Epithelial cell of prostate (primary cell): Measurements from ENCODE around the gene ETF1.

Experiments used
- DNase-seq: peaks from one replicate; pipeline ENCODE4 v3.0.0-alpha.2; 2011; ENCODE audit warnings: low read depth, low spot score
- H3K27ac ChIP-seq: fragments of 450-650 bp; 2 replicates; pipeline ENCODE4 v1.5.1; 2017; ENCODE audit warnings: mild to moderate bottlenecking

Gene ETF1

DNA sequence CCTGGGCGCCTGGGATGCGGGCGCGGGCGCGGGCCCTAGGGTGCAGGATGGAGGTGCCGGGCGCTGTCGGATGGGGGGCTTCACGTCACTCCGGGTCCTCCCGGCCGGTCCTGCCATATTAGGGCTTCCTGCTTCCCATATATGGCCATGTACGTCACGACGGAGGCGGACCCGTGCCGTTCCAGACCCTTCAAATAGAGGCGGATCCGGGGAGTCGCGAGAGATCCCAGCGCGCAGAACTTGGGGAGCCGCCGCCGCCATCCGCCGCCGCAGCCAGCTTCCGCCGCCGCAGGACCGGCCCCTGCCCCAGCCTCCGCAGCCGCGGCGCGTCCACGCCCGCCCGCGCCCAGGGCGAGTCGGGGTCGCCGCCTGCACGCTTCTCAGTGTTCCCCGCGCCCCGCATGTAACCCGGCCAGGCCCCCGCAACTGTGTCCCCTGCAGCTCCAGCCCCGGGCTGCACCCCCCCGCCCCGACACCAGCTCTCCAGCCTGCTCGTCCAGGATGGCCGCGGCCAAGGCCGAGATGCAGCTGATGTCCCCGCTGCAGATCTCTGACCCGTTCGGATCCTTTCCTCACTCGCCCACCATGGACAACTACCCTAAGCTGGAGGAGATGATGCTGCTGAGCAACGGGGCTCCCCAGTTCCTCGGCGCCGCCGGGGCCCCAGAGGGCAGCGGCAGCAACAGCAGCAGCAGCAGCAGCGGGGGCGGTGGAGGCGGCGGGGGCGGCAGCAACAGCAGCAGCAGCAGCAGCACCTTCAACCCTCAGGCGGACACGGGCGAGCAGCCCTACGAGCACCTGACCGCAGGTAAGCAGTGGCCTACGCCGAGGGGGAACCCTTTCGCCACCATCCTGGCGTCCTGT is 77.5 kb downstream of the ETF1 start, which contains the start of gene EGR1:
Gene EGR1, plus strand, starts transcription at position 219 of the 864 bp plus-strand sequence. Its CDS starts 283 bp downstream, at position 502.
- DNase-seq = no peak
- H3K27ac ChIP-seq = peak within 1 kb of the TSS; percentile 96

DNA sequence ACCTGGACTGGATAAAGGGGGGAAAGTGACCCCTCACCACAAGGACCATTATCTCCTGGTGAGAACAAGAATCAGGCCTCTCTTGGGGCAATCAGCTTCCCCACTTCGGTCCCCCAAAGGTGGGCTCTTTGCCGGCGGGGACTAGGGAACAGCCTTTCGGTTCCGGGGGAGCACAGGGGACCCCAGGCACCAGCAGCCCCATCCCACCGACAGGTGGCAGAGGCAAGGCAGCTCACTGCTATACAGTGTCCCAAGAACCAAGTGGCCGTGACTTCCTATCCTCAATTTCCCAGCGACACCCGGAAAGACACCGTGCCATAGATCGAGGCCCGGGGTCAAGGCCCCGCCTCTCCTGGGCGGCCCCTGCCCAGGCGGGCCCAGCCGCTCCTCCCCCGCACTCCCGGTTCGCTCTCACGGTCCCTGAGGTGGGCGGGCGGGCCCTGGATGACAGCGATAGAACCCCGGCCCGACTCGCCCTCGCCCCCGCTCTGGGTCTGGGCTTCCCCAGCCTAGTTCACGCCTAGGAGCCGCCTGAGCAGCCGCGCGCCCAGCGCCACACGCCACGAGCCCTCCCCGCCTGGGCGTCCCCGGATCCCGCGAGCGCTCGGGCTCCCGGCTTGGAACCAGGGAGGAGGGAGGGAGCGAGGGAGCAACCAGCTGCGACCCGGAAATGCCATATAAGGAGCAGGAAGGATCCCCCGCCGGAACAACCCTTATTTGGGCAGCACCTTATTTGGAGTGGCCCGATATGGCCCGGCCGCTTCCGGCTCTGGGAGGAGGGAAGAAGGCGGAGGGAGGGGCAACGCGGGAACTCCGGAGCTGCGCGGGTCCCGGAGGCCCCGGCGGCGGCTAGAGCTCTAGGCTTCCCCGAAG is 78.4 kb downstream of the ETF1 start:
- peak; percentile 95 for DNase-seq
- peak overlapping the region; percentile 96 for H3K27ac ChIP-seq

DNA sequence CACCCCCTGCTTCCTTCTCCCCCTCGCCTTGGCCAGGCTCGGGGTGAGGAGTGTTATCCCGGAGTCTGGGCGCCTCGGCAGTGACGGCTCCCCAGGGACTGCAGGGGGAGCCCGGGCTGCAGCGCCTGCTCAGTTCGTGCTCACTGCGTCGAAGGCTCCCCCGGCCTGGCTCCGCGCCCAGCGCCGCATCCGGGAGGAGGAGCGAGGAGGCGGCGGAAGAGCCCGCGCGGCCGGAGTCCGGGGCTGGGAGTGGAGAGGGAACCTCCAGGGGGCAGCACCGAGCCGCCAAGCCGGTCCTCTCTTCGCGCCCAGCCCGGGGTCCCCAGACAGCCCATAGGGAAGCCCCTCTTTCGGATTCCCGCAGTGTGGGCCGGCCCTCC is 79.0 kb downstream of the ETF1 start:
- peak overlapping the region; percentile 96 for H3K27ac ChIP-seq
- no peak for DNase-seq

DNA sequence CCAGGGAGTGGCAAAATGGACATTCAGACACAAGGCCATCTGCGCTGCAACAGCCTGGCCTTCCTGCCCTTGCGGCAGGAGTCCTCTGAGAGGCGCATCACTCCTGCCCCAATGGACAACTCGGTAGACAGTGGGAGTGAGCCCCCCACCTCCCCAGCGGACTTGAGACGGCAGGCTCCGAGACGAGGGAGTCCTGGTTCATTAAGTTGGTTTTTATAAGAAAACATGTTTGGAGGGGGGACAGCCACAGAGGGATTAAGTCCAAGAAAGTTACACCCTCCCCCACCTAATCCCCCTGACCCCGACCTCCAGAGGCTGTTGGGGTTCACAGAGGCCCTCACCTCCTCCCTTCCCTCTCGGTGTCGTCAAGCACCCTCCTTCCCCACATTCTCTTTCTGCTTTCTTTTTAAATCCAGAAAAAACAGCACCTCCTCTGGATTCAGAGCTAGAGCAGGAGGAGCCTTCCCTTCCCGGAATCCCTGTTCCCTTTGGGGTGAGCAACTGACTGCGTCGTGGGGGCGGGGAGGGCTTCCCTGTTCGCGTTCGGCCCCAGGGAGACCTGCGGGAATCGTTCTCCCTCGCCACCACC is 79.5 kb downstream of the ETF1 start:
- no peak for DNase-seq
- H3K27ac ChIP-seq = peak overlapping the region; percentile 96

DNA sequence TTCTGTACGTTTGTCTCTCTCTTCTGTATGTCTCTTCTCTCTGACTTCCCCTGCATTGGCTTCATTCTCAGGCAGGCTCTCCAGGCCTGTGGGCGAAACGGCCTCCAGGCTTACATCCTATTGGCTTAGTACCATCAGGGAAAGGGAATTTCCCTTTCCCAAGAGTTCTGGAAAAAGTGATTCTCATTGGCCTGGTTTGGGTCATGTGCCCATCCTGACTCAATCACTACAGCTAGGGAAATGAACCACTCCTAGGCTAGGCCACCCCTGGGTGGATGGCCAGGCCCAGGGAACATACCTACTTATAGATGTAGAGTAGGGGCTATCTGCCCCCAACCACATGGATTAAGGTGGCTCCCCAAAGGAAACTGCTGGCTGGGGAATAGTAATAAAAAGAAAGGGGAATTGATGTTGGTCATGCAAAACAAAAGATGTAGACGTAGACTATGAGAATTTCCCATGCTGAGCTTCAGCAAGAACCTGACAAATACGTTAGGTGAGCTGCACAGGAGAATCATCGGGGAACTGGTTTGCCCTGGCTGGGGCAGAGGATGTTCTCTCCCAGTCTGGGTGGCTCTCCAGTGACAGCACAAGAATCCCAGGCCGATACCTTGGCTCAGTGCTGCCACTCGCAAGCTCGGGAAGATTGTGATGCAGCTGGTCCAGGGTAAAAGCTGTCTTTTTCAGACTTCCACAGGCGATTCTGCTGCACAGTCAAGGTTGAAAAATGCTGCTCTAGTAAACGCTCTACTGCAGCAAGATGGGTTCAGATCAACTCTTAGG is 81.5 kb downstream of the ETF1 start:
- no peak overlapping the region for H3K27ac ChIP-seq
- no peak for DNase-seq

DNA sequence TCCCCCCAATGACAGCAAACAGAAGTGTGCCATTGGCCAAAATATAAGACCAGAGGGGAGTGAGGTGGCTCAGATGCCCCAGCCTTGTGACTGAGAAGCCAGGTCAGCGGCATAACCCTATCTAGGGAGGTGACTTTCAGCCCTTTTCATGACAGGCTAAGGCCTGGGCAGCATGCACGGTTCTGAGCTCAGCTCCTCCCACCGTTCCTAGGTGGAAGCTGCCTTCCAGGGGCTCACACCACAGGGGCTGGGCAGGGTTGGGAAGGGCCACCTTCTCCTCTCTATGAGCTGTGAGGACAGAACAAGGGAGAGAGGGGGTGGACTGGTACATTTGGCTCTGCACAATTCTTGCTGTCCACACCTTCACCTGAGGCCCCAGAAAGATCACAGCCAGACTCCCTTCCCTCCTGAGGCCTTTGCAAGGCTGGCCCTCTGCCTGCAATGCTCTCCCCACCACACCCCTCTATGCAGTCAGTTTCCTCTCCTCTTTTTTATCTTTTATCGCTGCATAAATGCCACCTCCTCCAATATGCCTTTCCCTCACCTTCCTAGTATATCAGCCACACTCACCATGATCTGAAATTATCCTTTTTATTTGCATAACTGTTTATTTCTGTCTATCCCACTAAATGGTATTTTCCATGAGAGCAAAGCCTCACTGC is 82.9 kb downstream of the ETF1 start:
- DNase-seq = no peak
- H3K27ac ChIP-seq = no peak overlapping the region

DNA sequence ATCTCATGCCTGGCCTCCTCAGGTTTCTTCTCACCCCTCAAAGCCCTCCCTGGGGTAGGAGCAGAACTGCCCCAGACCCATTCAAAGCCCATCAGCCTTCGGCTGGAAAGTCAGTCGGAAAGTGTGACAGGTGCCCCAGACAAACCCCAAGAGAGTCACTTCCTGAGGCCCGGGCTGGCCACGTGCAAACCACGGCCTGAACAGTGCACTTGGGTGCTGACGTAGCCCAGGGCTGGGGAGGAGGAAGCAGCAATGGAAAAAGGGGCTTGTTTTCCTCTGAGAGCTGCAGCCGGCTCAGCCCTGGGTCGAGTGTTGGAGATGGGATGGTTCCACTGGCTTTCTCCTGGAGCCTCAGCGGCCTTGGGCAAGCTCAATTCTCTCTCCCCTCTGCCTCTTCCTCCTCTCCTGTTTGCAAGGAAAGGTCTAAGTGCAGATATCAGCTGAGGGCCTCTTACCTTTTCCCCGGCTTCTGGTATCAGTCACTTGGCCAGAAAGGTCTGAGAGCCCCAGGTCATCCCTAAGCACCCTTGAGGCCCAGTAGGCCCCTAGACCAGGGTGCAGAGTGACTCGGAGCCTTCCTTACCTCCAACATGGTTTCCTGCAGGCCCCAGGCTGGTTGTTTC is 83.6 kb downstream of the ETF1 start:
- no peak overlapping the region for H3K27ac ChIP-seq
- DNase-seq = no peak

DNA sequence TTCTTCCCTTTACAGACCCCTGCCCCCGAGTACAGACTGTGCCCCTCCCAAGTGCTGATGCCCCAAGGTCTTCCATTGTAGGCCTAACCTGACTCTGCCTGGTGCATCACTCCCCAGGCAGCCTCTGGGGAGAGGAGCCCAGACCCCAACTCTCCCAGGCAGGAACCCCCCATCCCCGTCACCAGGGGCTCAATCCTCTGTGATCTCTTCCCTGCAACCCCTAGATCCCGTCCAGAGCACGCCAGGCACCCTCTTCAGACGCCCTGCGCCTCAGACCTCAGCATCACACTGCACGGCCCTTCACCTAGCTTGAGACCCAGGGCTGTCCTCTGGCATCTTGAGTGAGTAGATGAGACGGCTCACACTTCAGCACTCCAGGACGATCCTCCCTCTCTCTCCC is 84.2 kb downstream of the ETF1 start:
- H3K27ac ChIP-seq = no peak overlapping the region
- no peak for DNase-seq

DNA sequence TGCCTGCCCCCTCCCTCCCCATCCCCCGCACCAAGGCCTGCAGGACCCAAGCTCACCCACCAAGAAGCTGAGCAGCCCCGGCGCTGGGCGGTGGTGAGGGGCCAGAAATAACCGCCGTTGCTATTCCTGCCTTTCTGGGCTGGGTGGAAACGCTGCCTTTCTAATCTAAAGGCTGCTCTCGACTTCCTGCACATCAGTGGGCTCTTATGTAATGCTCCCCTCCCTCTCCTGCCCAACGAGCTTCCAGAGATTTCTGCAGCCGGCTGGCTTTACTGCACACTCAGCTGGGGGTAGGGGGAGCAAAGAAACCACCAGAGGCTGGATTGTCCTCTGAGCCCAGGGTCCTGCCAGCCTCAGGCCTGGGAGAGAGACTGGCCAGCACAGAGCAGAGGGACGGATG is 84.7 kb downstream of the ETF1 start:
- DNase-seq = no peak
- H3K27ac ChIP-seq = no peak overlapping the region

DNA sequence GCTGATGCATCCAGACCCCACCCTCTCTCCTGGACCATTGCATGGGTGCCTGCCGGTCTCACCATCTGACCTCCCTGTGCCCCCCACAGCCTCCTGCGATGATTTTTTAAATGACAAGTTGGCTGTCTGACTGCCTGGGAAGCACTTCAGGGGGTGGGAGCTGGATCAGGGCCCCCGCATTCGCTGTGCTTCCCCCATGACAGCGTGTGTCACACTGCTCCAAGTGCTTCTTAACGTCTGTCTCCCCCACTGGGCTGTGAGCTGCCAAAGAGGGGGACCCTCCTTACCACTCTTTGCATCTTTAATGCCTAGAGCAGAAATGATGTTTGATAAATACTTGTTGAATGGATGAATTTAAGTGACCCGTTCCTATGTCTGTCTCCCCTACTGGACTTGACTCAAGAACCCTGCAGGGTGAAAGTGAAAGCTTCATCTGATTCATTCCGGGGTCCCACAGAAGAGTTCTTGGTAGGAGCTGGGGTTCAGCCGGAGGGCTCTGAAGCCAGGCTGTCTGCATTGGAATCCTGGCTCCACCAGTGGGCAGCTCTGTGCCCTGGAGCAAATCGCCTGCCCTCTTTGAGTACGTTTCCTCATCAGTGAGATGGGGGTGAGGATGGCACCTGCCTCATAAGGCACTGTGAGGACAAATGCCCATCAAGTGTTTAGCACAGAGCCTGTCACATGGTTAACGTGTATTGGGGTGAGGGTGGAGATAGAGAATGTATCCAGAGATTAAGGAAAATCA is 85.3 kb downstream of the ETF1 start:
- no peak for DNase-seq
- H3K27ac ChIP-seq = no peak overlapping the region
